ENCODE results near the gene EI24.

DNA sequence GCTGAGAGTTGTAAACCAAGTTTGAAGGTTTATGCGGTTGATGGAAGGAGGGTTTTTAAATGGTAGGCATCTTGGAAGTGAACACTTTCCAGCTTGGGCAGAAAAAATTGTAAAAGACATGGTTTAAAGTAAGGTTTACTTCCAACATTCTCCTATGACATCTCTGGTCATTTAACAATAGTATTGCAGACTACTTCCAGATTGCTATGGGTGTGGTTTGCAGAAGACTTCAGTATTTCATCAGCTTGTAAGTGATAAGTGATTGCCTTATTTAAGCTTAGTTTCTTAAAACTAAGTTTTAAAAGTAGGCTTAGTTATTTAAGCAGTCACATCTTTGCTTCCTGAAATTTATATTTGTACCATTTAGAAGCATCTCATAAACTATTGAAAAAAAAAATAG is 16.2 kb downstream of the EI24 start:
- TF ChIP-seq CTCF (IDR thresholded peaks at IDR 0.05; ENCODE audit: poor library complexity) (no peak), EZH2 (IDR thresholded peaks at IDR 0.05; ENCODE audit: borderline replicate concordance) (no peak)
